Mesendoderm (in vitro differentiated cells): ENCODE measurements around the gene CDH12.
"Not testable (repeated sequence)": the region's sequence is repeated elsewhere in the genome, so short reads cannot be mapped to it uniquely, and the experiment has no call there.

Source experiments
- DNase-seq: peaks from one replicate; pipeline ENCODE4 v3.0.0; 2013
- H2AK5ac ChIP-seq: 2 replicates; pipeline ENCODE4 v1.6.1; 2013; ENCODE audit warnings: low read length, inconsistent platforms
- H2BK120ac ChIP-seq: 2 replicates; pipeline ENCODE4 v1.6.1; 2013; ENCODE audit warnings: low read depth, mild to moderate bottlenecking, low read length, moderate library complexity, mixed read lengths
- H2BK15ac ChIP-seq: replicated peaks from 2 replicates; pipeline ENCODE4 v1.6.1; 2013; ENCODE audit warnings: low read depth, mild to moderate bottlenecking, moderate library complexity
- H2BK5ac ChIP-seq: 2 replicates; pipeline ENCODE4 v1.6.1; 2013; ENCODE audit warnings: low read length, inconsistent platforms
- H3K18ac ChIP-seq: 2 replicates; pipeline ENCODE4 v1.6.1; 2013; ENCODE audit warnings: mild to moderate bottlenecking, low read length, mixed read lengths
- H3K23ac ChIP-seq: one replicate; pipeline ENCODE4 v1.6.1; 2013; ENCODE audit warnings: low read length
- H3K27ac ChIP-seq: 2 replicates; pipeline ENCODE4 v1.5.1; 2013; ENCODE audit warnings: low read depth, mild to moderate bottlenecking, inconsistent platforms, low read length, moderate library complexity
- H3K27me3 ChIP-seq: 2 replicates; pipeline ENCODE4 v1.6.1; 2013; ENCODE audit warnings: low read length, control low read depth, mild to moderate bottlenecking, inconsistent platforms; ENCODE audit not compliant: insufficient read depth, poor library complexity
- H3K36me3 ChIP-seq: 2 replicates; pipeline ENCODE4 v1.6.1; 2013; ENCODE audit warnings: low read length, inconsistent platforms; ENCODE audit not compliant: control insufficient read depth, insufficient read depth
- H3K4ac ChIP-seq: one replicate; pipeline ENCODE4 v1.6.1; 2013; ENCODE audit warnings: low read depth, mild to moderate bottlenecking, low read length, moderate library complexity
- H3K4me1 ChIP-seq: 2 replicates; pipeline ENCODE4 v1.6.1; 2013; ENCODE audit warnings: low read depth, low read length, inconsistent platforms; ENCODE audit not compliant: control insufficient read depth
- H3K4me2 ChIP-seq: 2 replicates; pipeline ENCODE4 v1.6.1; 2013; ENCODE audit warnings: low read length
- H3K4me3 ChIP-seq: 2 replicates; pipeline ENCODE4 v1.5.1; 2013; ENCODE audit warnings: mild to moderate bottlenecking, low read length
- H3K56ac ChIP-seq: one replicate; pipeline ENCODE4 v1.6.1; 2013; ENCODE audit warnings: low read length
- H3K79me1 ChIP-seq: 2 replicates; pipeline ENCODE4 v1.6.1; 2013; ENCODE audit warnings: low read length, inconsistent platforms
- H3K79me2 ChIP-seq: 2 replicates; pipeline ENCODE4 v1.6.1; 2013; ENCODE audit warnings: mild to moderate bottlenecking, low read length; ENCODE audit not compliant: control insufficient read depth, insufficient read depth
- H3K9ac ChIP-seq: 2 replicates; pipeline ENCODE4 v1.6.1; 2013; ENCODE audit warnings: low read length, inconsistent platforms
- H4K5ac ChIP-seq: one replicate; pipeline ENCODE4 v1.6.1; 2013; ENCODE audit warnings: low read length
- H4K8ac ChIP-seq: one replicate; pipeline ENCODE4 v1.6.1; 2013; ENCODE audit warnings: low read depth, mild to moderate bottlenecking, control low read depth, low read length, moderate library complexity
- WGBS: extraction: QIAGEN DNeasy Blood & Tissue Kit; methylation state at CpG from one replicate; pipeline ENCODE4 v1.1.7; 2013; ENCODE audit warnings: low lambda C conversion rate, missing lambda C conversion rate; ENCODE audit not compliant: insufficient coverage; ENCODE audit errors: extremely low coverage; 5-methylcytosine and 5-hydroxymethylcytosine counted together

Gene CDH12

DNA sequence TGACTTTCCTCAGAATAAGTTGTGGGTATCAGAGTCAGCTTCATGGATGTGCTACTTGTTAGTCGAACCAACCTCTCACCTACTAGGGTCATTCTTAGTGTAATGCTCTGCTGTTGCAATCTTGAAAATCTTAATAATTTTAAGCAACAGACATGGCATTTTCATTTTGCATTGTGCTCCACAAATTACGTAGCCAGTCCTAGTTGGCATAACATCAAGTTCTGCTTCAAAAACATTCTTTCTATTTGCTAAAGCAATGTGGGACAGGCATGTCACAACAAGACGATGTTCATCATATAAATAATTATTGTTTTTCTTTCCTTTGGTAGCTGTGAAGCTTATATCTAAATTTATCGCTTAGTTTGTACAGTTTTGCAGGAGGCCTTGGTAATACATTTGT, 39.3 kb upstream of the CDH12 start:
- Histone ChIP-seq H2BK15ac (no peak overlapping the region), H3K27ac (no peak overlapping the region), H3K9ac (no peak overlapping the region), H2BK5ac (no peak overlapping the region), H2AK5ac (no peak overlapping the region), H3K56ac (no peak overlapping the region), H3K4me3 (no peak overlapping the region), H2BK120ac (no peak overlapping the region), H3K4me2 (no peak overlapping the region), H4K5ac (no peak overlapping the region), H3K36me3 (no peaks in the 10 kb centered on the region), H4K8ac (no peak overlapping the region), H3K4ac (no peak overlapping the region), H3K18ac (no peak overlapping the region), H3K79me2 (no peaks in the 10 kb centered on the region), H3K79me1 (no peaks in the 10 kb centered on the region), H3K23ac (no peak overlapping the region), H3K27me3 (no peaks in the 10 kb centered on the region), H3K4me1 (no peaks in the 10 kb centered on the region)
- no CpG with 5 or more reads among the region's 4 CpGs for WGBS
- DNase-seq: no peak

DNA sequence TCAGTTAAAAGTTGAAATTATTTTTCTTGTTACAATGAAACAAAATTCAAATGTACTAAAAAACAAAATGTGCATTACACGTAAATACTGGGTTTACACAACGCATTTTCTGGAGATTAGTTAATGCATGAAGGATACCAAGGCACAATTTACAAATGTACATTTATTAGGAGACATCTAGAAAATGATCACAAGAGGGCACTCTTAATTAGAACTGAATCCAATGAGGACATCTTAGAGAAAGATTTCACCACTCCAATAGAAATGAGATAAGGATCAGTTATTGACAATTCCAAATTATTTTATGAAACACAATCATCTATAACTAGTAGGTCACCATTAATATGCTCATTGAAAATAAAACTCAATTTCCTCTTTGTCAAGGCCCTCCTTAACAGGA, 36.6 kb upstream of the CDH12 start:
- Histone ChIP-seq H3K27me3 (no peaks in the 10 kb centered on the region), H2AK5ac (no peak overlapping the region), H4K8ac (no peak overlapping the region), H3K18ac (no peak overlapping the region), H4K5ac (no peak overlapping the region), H2BK15ac (no peak overlapping the region), H3K4ac (no peak overlapping the region), H3K9ac (no peak overlapping the region), H3K4me3 (no peak overlapping the region), H3K56ac (no peak overlapping the region), H3K27ac (no peak overlapping the region), H3K23ac (no peak overlapping the region), H3K36me3 (no peaks in the 10 kb centered on the region), H2BK120ac (no peak overlapping the region), H3K4me1 (no peaks in the 10 kb centered on the region), H3K79me1 (no peaks in the 10 kb centered on the region), H2BK5ac (no peak overlapping the region), H3K4me2 (no peak overlapping the region), H3K79me2 (no peaks in the 10 kb centered on the region)
- DNase-seq: no peak
- no CpG with 5 or more reads among the region's 2 CpGs for WGBS

DNA sequence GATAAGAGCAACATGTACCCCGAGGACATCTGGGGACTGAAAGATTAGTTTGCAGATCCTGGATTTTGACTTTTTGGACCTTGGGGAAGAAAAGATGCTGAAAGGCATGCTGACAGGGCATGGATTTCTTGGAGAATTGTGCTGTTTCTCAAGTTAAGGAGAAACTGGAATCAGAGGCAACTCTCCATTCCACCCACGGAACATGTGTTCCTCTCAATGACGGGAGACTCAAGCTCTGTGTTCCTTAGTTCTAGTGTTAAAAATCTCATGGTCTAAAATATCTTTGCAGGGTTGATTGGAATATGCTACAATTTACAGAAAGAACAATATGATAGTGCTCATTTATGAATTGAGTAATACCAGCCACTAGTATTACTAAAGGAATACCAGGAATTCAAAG, 34.4 kb upstream of the CDH12 start:
- H3K79me2 ChIP-seq: no peaks in the 10 kb centered on the region
- H2BK15ac ChIP-seq: no peak overlapping the region
- H3K4ac ChIP-seq: no peak overlapping the region
- no peak overlapping the region for H4K8ac ChIP-seq
- no peaks in the 10 kb centered on the region for H3K36me3 ChIP-seq
- no peak overlapping the region for H3K4me3 ChIP-seq
- H4K5ac ChIP-seq: no peak overlapping the region
- H3K79me1 ChIP-seq: no peaks in the 10 kb centered on the region
- H3K4me1 ChIP-seq: no peaks in the 10 kb centered on the region
- H3K27ac ChIP-seq: no peak overlapping the region
- DNase-seq: no peak
- no peak overlapping the region for H3K4me2 ChIP-seq
- H3K56ac ChIP-seq: no peak overlapping the region
- WGBS: no CpG with 5 or more reads among the region's 3 CpGs
- no peak overlapping the region for H2BK120ac ChIP-seq
- no peaks in the 10 kb centered on the region for H3K27me3 ChIP-seq
- no peak overlapping the region for H3K18ac ChIP-seq
- H2AK5ac ChIP-seq: no peak overlapping the region
- no peak overlapping the region for H2BK5ac ChIP-seq
- H3K23ac ChIP-seq: no peak overlapping the region
- no peak overlapping the region for H3K9ac ChIP-seq

DNA sequence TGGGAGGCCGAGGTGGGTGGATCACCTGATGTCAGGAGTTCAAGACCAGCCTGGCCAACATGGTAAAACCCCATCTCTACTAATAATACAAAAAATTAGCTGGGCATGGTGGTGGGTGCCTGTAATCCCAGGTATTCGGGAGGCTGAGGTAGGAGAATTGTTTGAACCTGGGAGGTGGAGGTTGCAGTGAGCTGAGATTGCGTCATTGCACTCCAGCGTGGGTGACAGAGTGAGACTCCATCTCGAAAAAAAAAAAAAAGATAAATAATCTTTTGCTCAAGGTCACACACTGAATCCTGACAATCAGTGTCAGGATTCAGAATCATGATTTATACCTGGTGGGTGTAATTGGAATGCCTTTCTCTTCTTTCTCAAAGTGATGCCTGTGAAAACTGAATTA, 5.8 kb upstream of the CDH12 start:
- not testable (repeated sequence) for H3K27ac ChIP-seq, H3K4ac ChIP-seq, H2BK5ac ChIP-seq, H2AK5ac ChIP-seq, H2BK120ac ChIP-seq, H3K36me3 ChIP-seq, H4K5ac ChIP-seq, H3K27me3 ChIP-seq, H3K79me2 ChIP-seq, H3K4me3 ChIP-seq, H3K18ac ChIP-seq, H3K23ac ChIP-seq, H4K8ac ChIP-seq, H3K4me2 ChIP-seq, H3K4me1 ChIP-seq, H3K9ac ChIP-seq, H3K79me1 ChIP-seq, DNase-seq, H2BK15ac ChIP-seq, H3K56ac ChIP-seq
- no CpG with 5 or more reads among the region's 5 CpGs for WGBS

DNA sequence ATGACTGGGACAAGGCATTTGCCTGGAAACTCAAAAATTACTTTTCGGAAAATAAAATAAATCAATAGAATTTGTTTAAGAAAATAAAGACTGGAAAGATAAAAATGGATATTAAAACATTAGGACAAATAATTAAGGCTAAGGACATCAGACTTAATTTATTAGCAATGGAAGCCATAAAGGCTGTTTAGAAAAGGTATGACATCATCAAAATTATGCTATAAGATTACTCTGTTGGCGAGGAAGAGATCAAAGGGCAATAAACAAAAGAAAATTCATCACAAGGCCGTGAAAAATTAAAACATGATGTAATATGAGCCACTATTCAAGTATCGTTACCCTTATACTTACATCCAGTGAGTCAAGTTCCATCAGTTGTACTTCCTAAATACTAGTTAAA, 2.7 kb upstream of the CDH12 start:
- H2AK5ac ChIP-seq: no peak overlapping the region
- H3K36me3 ChIP-seq: no peaks in the 10 kb centered on the region
- H2BK15ac ChIP-seq: no peak overlapping the region
- no peak overlapping the region for H3K23ac ChIP-seq
- H2BK120ac ChIP-seq: no peak overlapping the region
- no peaks in the 10 kb centered on the region for H3K4me1 ChIP-seq
- no peak overlapping the region for H3K4me2 ChIP-seq
- no peak overlapping the region for H4K5ac ChIP-seq
- H3K4ac ChIP-seq: no peak overlapping the region
- no peak overlapping the region for H3K18ac ChIP-seq
- no peaks in the 10 kb centered on the region for H3K27me3 ChIP-seq
- H2BK5ac ChIP-seq: no peak overlapping the region
- no peak overlapping the region for H4K8ac ChIP-seq
- no peak overlapping the region for H3K4me3 ChIP-seq
- no peak overlapping the region for H3K27ac ChIP-seq
- no CpG with 5 or more reads among the region's 4 CpGs for WGBS
- no peaks in the 10 kb centered on the region for H3K79me2 ChIP-seq
- DNase-seq: no peak
- H3K79me1 ChIP-seq: no peaks in the 10 kb centered on the region
- no peak overlapping the region for H3K56ac ChIP-seq
- H3K9ac ChIP-seq: no peak overlapping the region

DNA sequence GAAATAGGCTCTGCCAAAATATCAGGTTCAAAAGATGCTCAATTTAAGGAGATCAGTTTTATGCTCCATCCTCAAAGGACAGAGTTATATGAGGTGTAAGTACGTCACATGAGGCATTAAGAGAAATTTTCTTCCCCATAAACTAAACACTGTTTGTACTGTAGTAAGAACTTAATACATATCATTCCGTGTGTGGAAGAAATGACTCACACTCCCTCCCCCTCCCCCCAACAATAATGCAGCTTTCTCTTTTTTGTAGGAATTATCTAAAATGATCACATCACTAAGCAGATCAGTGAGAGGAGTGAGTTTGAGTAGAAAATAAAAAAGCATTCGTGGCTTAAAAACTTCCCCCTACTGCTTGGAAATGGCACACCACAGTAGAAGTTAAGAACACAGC, 2.2 kb downstream of the CDH12 start:
- H3K9ac ChIP-seq: no peak overlapping the region
- H2BK15ac ChIP-seq: no peak overlapping the region
- no peak for DNase-seq
- no peak overlapping the region for H4K5ac ChIP-seq
- no peak overlapping the region for H3K23ac ChIP-seq
- H3K36me3 ChIP-seq: no peaks in the 10 kb centered on the region
- H3K56ac ChIP-seq: no peak overlapping the region
- H3K79me2 ChIP-seq: no peaks in the 10 kb centered on the region
- H3K4me1 ChIP-seq: no peaks in the 10 kb centered on the region
- H3K27me3 ChIP-seq: no peaks in the 10 kb centered on the region
- H2BK120ac ChIP-seq: no peak overlapping the region
- no peak overlapping the region for H3K4me2 ChIP-seq
- no peak overlapping the region for H3K18ac ChIP-seq
- H2BK5ac ChIP-seq: no peak overlapping the region
- no peak overlapping the region for H2AK5ac ChIP-seq
- H3K79me1 ChIP-seq: no peaks in the 10 kb centered on the region
- no CpG with 5 or more reads among the region's 3 CpGs for WGBS
- H3K27ac ChIP-seq: no peak overlapping the region
- no peak overlapping the region for H3K4me3 ChIP-seq
- H4K8ac ChIP-seq: no peak overlapping the region
- H3K4ac ChIP-seq: no peak overlapping the region
